ENCODE results near the gene DYNAP.
A peak's percentile ranks its signal among the peaks of the same experiment; 100 is the strongest.

GRCh38 chr18:54607213-54608027, 16.4 kb downstream of the DYNAP start:
- TF ChIP-seq EP300 (IDR thresholded peaks at IDR 0.05; ENCODE audit: borderline replicate concordance): peak; percentile 75; the same call in 1 of the 2 replicates
- TF ChIP-seq NFIC (IDR thresholded peaks at IDR 0.05): peak; percentile 61
- peak; percentile 76; the same call in 1 of the 2 replicates for TF ChIP-seq TEAD4 (IDR thresholded peaks at IDR 0.05)
- no peak for TF ChIP-seq YY1 (IDR thresholded peaks at IDR 0.05; ENCODE audit: low read depth)
- no peak; the same call in 1 of the 2 replicates for TF ChIP-seq MAX (IDR thresholded peaks at IDR 0.05)
